Activated naive CD4-positive, alpha-beta T cell treated with anti-CD3 and anti-CD28 coated beads for 36 hours (primary cell): Measurements from ENCODE around the gene MORN1. TPM values are rescaled to one million over a fixed set of nuclear protein-coding genes. Genes with fewer than 3 reads are reported as not detected.

Experiments used
- CTCF ChIA-PET: fragments of 350-600 bp; sonication (Branson Sonifier 250); formaldehyde crosslinking; loops from one replicate; lab custom pipeline; 2021; ENCODE audit warnings: antibody characterized with exemption; lab: Charles Lee
- DNase-seq: peaks from one replicate; pipeline ENCODE4 v3.0.0-alpha.2; 2020
- H3K27ac Mint-ChIP-seq: one replicate; pipeline ENCODE4 v1.8.0; 2021; ENCODE audit warnings: mild to moderate bottlenecking, mixed read lengths
- H3K27me3 Mint-ChIP-seq: one replicate; pipeline ENCODE4 v1.8.0; 2021; ENCODE audit warnings: low read depth, mixed read lengths
- H3K36me3 Mint-ChIP-seq: one replicate; pipeline ENCODE4 v1.8.0; 2021; ENCODE audit warnings: low read depth, mixed read lengths
- H3K4me1 Mint-ChIP-seq: one replicate; pipeline ENCODE4 v1.8.0; 2021; ENCODE audit warnings: low read depth, mixed read lengths
- H3K4me3 Mint-ChIP-seq: one replicate; pipeline ENCODE4 v1.8.0; 2021; ENCODE audit warnings: mild to moderate bottlenecking, moderate library complexity, mixed read lengths
- H3K9me3 Mint-ChIP-seq: one replicate; pipeline ENCODE4 v1.8.0; 2021; ENCODE audit warnings: mixed read lengths
- intact Hi-C: fragments of 100-400 bp; cut with micrococcal nuclease; formaldehyde crosslinking; loops from one replicate; pipeline ENCODE4 v1.15.1; 2023
- total RNA-seq, 2 experiments: library from RNA; stranded (reverse); gene quantifications; one replicate each; pipeline ENCODE4 v1.2.3, GENCODE V29; 2021

Gene MORN1
- total RNA-seq, 2 experiments from 2014 or later, result 3.2 to 4.9 TPM

- CTCF ChIA-PET, result interaction anchor here (0.9 to 7.1 kb wide), 15 partner anchors 10 to 217 kb away, joined by 3 to 129 read pairs (median 6); partner anchors contain the start of genes FAAP20, MORN1 and RER1
- no peak overlapping the region for H3K27ac Mint-ChIP-seq
- H3K9me3 Mint-ChIP-seq, result no peaks in the 10 kb centered on the region
- H3K4me1 Mint-ChIP-seq, result no peaks in the 10 kb centered on the region
- H3K36me3 Mint-ChIP-seq, result peaks cover 4% of the 10 kb centered on the region
- DNase-seq, result no peak
- no peak overlapping the region for H3K4me3 Mint-ChIP-seq
- H3K27me3 Mint-ChIP-seq, result no peaks in the 10 kb centered on the region
- intact Hi-C loops, result loop anchor here (1.0 to 5.0 kb wide), 3 partner anchors 69 to 186 kb away; no protein-coding TSS in a partner anchor
Observed at GRCh38 chr1:2380816-2381591, 10.3 kb downstream of the MORN1 start.

- Mint-ChIP-seq H3K36me3 (no peaks in the 10 kb centered on the region), H3K27ac (no peak overlapping the region), H3K27me3 (no peaks in the 10 kb centered on the region), H3K9me3 (no peaks in the 10 kb centered on the region), H3K4me3 (no peak overlapping the region), H3K4me1 (no peaks in the 10 kb centered on the region)
- CTCF ChIA-PET, result interaction anchor here (1.4 to 7.1 kb wide), 4 partner anchors 11 to 216 kb away, joined by 5 to 129 read pairs (median 12); partner anchors contain the start of genes FAAP20, MORN1 and RER1
- no peak for DNase-seq
- intact Hi-C loops, result loop anchor here (5.0 kb wide), 1 partner anchor 68 kb away; no protein-coding TSS in a partner anchor
Observed at GRCh38 chr1:2379733-2380404, 11.5 kb downstream of the MORN1 start.

- intact Hi-C loops, result no loop called here
- Mint-ChIP-seq H3K4me1 (no peaks in the 10 kb centered on the region), H3K27ac (no peak overlapping the region), H3K9me3 (no peaks in the 10 kb centered on the region), H3K4me3 (no peak overlapping the region), H3K27me3 (no peaks in the 10 kb centered on the region), H3K36me3 (no peaks in the 10 kb centered on the region)
- CTCF ChIA-PET, result interaction anchor here (0.6 to 7.1 kb wide), 4 partner anchors 182 to 286 kb away, joined by 3 to 129 read pairs (median 3); partner anchors contain the start of gene FAAP20
- no peak for DNase-seq
Observed at GRCh38 chr1:2378956-2379732, 12.2 kb downstream of the MORN1 start.

GRCh38 chr1:2378441-2378851, 12.9 kb downstream of the MORN1 start:
- DNase-seq, result no peak
- Mint-ChIP-seq H3K27me3 (no peaks in the 10 kb centered on the region), H3K27ac (no peak overlapping the region), H3K36me3 (no peaks in the 10 kb centered on the region), H3K9me3 (no peaks in the 10 kb centered on the region), H3K4me1 (no peaks in the 10 kb centered on the region), H3K4me3 (no peak overlapping the region)
- CTCF ChIA-PET, result interaction anchor here (0.9 to 7.1 kb wide), 3 partner anchors 181 to 285 kb away, joined by 3 to 129 read pairs (median 3); partner anchors contain the start of gene FAAP20
- intact Hi-C loops, result no loop called here

GRCh38 chr1:2377751-2378440, 13.5 kb downstream of the MORN1 start:
- no peak overlapping the region for H3K27ac Mint-ChIP-seq
- no peaks in the 10 kb centered on the region for H3K27me3 Mint-ChIP-seq
- intact Hi-C loops, result no loop called here
- no peaks in the 10 kb centered on the region for H3K4me1 Mint-ChIP-seq
- CTCF ChIA-PET, result interaction anchor here (1.2 to 7.1 kb wide), 2 partner anchors 180 to 183 kb away, joined by 4 to 129 read pairs; partner anchors contain the start of gene FAAP20
- no peak for DNase-seq
- no peaks in the 10 kb centered on the region for H3K36me3 Mint-ChIP-seq
- H3K9me3 Mint-ChIP-seq, result no peaks in the 10 kb centered on the region
- H3K4me3 Mint-ChIP-seq, result no peak overlapping the region

- no peak overlapping the region for H3K27ac Mint-ChIP-seq
- no peaks in the 10 kb centered on the region for H3K27me3 Mint-ChIP-seq
- H3K4me1 Mint-ChIP-seq, result no peaks in the 10 kb centered on the region
- no peaks in the 10 kb centered on the region for H3K9me3 Mint-ChIP-seq
- CTCF ChIA-PET, result interaction anchor here (1.2 kb wide), 1 partner anchor 182 kb away, joined by 4 read pairs; the partner anchor contains the start of gene FAAP20
- H3K4me3 Mint-ChIP-seq, result no peak overlapping the region
- intact Hi-C loops, result no loop called here
- DNase-seq, result no peak
- no peaks in the 10 kb centered on the region for H3K36me3 Mint-ChIP-seq
Observed at GRCh38 chr1:2376931-2377672, 14.3 kb downstream of the MORN1 start.

- no peaks in the 10 kb centered on the region for H3K9me3 Mint-ChIP-seq
- no peak overlapping the region for H3K4me3 Mint-ChIP-seq
- no peak for DNase-seq
- intact Hi-C loops, result no loop called here
- H3K36me3 Mint-ChIP-seq, result no peaks in the 10 kb centered on the region
- no peaks in the 10 kb centered on the region for H3K27me3 Mint-ChIP-seq
- H3K27ac Mint-ChIP-seq, result no peak overlapping the region
- H3K4me1 Mint-ChIP-seq, result no peaks in the 10 kb centered on the region
- CTCF ChIA-PET, result no interaction called here
Observed at GRCh38 chr1:2376261-2376741, 15.1 kb downstream of the MORN1 start.

GRCh38 chr1:2375923-2376260, 15.5 kb downstream of the MORN1 start:
- H3K4me3 Mint-ChIP-seq, result no peak overlapping the region
- H3K9me3 Mint-ChIP-seq, result no peaks in the 10 kb centered on the region
- DNase-seq, result no peak
- intact Hi-C loops, result no loop called here
- H3K4me1 Mint-ChIP-seq, result no peaks in the 10 kb centered on the region
- H3K27ac Mint-ChIP-seq, result no peak overlapping the region
- CTCF ChIA-PET, result interaction anchor here (0.5 kb wide), 1 partner anchor 546 kb away, joined by 3 read pairs; no protein-coding TSS in a partner anchor
- no peaks in the 10 kb centered on the region for H3K27me3 Mint-ChIP-seq
- H3K36me3 Mint-ChIP-seq, result no peaks in the 10 kb centered on the region

GRCh38 chr1:2375246-2375922, 16.0 kb downstream of the MORN1 start:
- Mint-ChIP-seq H3K4me1 (no peaks in the 10 kb centered on the region), H3K27me3 (no peaks in the 10 kb centered on the region), H3K36me3 (no peaks in the 10 kb centered on the region), H3K9me3 (no peaks in the 10 kb centered on the region), H3K27ac (no peak overlapping the region), H3K4me3 (no peak overlapping the region)
- CTCF ChIA-PET, result interaction anchor here (0.5 kb wide), 1 partner anchor 546 kb away, joined by 3 read pairs; no protein-coding TSS in a partner anchor
- intact Hi-C loops, result no loop called here
- DNase-seq, result no peak

- Mint-ChIP-seq H3K4me1 (no peaks in the 10 kb centered on the region), H3K9me3 (no peaks in the 10 kb centered on the region)
Observed at GRCh38 chr1:2374252-2375155, 16.9 kb downstream of the MORN1 start.

More at GRCh38 chr1:2374252-2375155, 16.9 kb downstream of the MORN1 start:
- intact Hi-C loops, result no loop called here
- no peaks in the 10 kb centered on the region for H3K36me3 Mint-ChIP-seq
- no peak overlapping the region for H3K4me3 Mint-ChIP-seq
- CTCF ChIA-PET, result no interaction called here
- no peak for DNase-seq
- no peaks in the 10 kb centered on the region for H3K27me3 Mint-ChIP-seq
- H3K27ac Mint-ChIP-seq, result no peak overlapping the region
